BE2C (cell line): ENCODE data around the gene TECTB.

Experiments used
- DNase-seq: peaks from one replicate; pipeline ENCODE4 v3.0.0-alpha.2; 2020
- H3K27me3 ChIP-seq: fragments of 250-450 bp; sonication (Bioruptor Pico); 2 replicates; pipeline ENCODE4 v1.5.1; 2020; ENCODE audit warnings: mild to moderate bottlenecking
- H3K36me3 ChIP-seq: fragments of 250-450 bp; sonication (Bioruptor Pico); 2 replicates; pipeline ENCODE4 v1.5.1; 2020; ENCODE audit warnings: mild to moderate bottlenecking
- H3K4me1 ChIP-seq: fragments of 250-450 bp; sonication (Bioruptor Pico); 2 replicates; pipeline ENCODE4 v1.5.1; 2020
- H3K4me3 ChIP-seq: 2 replicates; pipeline ENCODE4 v1.5.1; 2011; ENCODE audit warnings: low read depth, low read length
- H3K9me3 ChIP-seq: fragments of 250-450 bp; sonication (Bioruptor Pico); 2 replicates; pipeline ENCODE4 v1.5.1; 2020
- TF ChIP-seq, protein P1 (sequence below): IDR thresholded peaks from 2 replicates; pipeline ENCODE4 v1.5.1; 2012; ENCODE audit warnings: mild to moderate bottlenecking, low read depth, low read length

The TECTB gene

DNA sequence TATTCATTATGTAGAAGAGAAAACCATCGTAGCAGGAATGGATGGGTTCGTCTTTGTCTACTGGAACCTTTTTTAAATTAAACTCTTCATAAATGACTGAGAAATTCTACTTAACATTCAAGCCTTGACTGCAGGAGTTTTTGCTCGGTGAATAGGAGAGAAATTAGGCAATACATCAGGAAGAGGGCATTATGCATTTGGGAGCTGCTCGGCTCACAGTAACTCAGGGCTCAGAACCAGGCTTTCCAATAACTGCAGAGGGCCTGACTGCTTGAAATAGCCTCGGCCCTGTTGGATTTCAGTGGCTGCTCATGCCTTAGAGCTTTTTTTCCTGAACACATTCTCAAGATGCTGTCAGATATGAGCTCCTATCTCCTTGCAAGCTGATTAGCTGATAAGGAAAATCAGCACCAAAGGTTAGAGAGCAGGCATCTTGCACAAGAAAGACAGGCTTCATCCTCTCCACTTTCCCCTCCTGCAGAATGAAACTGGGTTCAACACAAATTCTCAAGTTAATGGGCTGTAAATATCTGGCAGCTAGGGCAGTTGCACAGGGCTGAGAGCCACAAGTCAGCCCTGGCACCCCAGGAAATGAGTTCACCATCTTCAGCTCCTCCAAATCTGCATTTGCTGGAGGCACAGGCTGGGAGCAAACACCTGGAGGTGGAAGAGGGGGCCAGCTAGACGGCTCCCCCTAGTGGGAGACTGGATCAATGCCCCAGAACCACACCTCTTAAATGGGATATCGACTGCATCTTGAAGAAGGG is 24.3 kb downstream of the TECTB start:
- no peaks in the 10 kb centered on the region for H3K36me3 ChIP-seq
- H3K27me3 ChIP-seq, result no peaks in the 10 kb centered on the region
- H3K4me3 ChIP-seq, result no peak overlapping the region
- TF ChIP-seq, protein P1, sequence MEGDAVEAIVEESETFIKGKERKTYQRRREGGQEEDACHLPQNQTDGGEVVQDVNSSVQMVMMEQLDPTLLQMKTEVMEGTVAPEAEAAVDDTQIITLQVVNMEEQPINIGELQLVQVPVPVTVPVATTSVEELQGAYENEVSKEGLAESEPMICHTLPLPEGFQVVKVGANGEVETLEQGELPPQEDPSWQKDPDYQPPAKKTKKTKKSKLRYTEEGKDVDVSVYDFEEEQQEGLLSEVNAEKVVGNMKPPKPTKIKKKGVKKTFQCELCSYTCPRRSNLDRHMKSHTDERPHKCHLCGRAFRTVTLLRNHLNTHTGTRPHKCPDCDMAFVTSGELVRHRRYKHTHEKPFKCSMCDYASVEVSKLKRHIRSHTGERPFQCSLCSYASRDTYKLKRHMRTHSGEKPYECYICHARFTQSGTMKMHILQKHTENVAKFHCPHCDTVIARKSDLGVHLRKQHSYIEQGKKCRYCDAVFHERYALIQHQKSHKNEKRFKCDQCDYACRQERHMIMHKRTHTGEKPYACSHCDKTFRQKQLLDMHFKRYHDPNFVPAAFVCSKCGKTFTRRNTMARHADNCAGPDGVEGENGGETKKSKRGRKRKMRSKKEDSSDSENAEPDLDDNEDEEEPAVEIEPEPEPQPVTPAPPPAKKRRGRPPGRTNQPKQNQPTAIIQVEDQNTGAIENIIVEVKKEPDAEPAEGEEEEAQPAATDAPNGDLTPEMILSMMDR, result peak; percentile 90
- peaks cover 8% of the 10 kb centered on the region for H3K4me1 ChIP-seq
- DNase-seq, result peak; percentile 69
- H3K9me3 ChIP-seq, result no peaks in the 10 kb centered on the region

DNA sequence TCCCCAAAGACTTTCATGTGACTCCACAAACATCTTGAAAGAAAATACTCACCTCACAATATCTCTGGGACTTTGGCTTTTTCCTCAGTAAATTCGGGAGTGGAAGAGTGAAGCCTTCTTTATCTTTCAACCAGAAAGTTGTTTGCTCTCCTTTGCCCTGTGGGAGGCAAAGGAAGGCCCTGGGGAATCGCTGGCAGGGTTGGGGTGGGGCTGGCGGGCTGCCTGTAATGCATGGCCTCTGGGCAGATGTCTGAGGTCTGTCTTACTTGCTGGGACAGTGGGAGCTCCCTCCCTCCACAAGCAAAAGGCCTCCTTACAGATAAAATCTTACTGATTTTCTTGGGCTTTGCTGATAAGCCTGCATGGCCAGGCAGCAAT is 24.9 kb downstream of the TECTB start:
- no peaks in the 10 kb centered on the region for H3K27me3 ChIP-seq
- H3K9me3 ChIP-seq, result no peaks in the 10 kb centered on the region
- peaks cover 8% of the 10 kb centered on the region for H3K4me1 ChIP-seq
- H3K4me3 ChIP-seq, result no peak overlapping the region
- DNase-seq, result peak; percentile 53
- TF ChIP-seq, protein P1, result no peak
- H3K36me3 ChIP-seq, result no peaks in the 10 kb centered on the region

DNA sequence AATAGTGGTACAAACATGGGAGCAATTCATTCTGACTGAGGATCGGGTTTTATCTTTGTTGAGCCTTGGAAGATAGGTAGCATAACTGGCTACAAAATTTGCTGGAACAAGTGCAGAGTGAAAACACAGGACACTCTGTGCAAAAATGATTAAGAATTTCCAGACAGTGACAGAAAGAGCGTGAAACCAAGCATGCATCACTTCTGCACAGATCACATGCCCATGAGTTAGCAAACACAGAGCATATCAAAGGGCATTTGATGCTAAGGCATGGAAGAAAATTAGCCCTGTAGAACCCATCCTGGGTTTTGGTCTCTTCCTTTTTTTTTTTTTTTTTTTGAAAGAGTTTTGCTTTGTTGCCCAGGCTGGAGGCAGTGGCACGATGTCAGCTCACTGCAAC is 28.3 kb downstream of the TECTB start:
- Histone ChIP-seq H3K27me3 (no peaks in the 10 kb centered on the region), H3K4me1 (peaks cover 8% of the 10 kb centered on the region), H3K4me3 (no peak overlapping the region), H3K36me3 (no peaks in the 10 kb centered on the region), H3K9me3 (no peaks in the 10 kb centered on the region)
- TF ChIP-seq, protein P1, result no peak
- no peak for DNase-seq

DNA sequence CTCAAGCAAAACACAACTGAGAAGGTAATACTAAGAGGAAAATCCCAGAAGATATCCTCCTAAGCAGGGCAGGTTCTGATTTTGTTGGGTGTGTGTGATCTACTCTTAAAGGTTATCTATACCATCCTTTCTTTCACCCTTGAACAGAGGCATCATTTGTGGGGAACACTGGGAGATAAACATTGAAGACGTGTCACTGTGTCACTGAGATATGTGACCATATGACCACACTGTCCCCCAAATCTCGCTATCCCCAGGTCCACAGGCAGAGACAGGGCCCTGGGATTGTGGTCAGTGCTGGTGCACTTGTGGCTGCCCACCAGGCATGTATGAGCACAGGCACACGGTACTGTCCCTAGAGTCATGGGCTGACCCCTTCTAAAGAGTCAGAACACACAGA is 30.0 kb downstream of the TECTB start:
- TF ChIP-seq, protein P1, result no peak
- no peaks in the 10 kb centered on the region for H3K27me3 ChIP-seq

DNA sequence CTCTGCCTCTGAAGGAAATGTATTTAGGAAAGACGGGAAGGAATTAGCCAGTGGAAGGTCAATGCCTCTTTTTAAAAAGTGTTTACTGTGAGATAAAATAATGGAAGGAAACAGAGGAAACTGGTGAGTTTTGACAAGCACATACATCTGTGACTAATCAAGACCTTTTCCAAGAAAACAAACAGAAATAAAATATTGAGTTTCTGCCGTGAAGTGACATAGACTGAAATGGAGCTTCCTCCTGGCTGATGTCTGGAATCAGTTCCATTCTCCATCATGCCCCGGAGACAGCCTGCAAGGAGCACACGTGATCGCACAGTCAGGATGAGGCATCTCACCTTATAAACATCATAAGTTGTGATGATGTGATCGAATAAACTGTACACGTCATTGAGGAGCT is 30.7 kb downstream of the TECTB start:
- Histone ChIP-seq H3K36me3 (no peaks in the 10 kb centered on the region), H3K27me3 (no peaks in the 10 kb centered on the region), H3K4me3 (no peak overlapping the region), H3K9me3 (no peaks in the 10 kb centered on the region), H3K4me1 (no peaks in the 10 kb centered on the region; the same call in 1 of the 2 replicates)
- TF ChIP-seq, protein P1, result no peak
- no peak for DNase-seq

More for the DNA sequence above, 30.0 kb downstream of the TECTB start:
- H3K9me3 ChIP-seq, result no peaks in the 10 kb centered on the region
- no peak for DNase-seq
- no peak overlapping the region for H3K4me3 ChIP-seq
- peaks cover under 1% of the 10 kb centered on the region for H3K4me1 ChIP-seq
- no peaks in the 10 kb centered on the region for H3K36me3 ChIP-seq

DNA sequence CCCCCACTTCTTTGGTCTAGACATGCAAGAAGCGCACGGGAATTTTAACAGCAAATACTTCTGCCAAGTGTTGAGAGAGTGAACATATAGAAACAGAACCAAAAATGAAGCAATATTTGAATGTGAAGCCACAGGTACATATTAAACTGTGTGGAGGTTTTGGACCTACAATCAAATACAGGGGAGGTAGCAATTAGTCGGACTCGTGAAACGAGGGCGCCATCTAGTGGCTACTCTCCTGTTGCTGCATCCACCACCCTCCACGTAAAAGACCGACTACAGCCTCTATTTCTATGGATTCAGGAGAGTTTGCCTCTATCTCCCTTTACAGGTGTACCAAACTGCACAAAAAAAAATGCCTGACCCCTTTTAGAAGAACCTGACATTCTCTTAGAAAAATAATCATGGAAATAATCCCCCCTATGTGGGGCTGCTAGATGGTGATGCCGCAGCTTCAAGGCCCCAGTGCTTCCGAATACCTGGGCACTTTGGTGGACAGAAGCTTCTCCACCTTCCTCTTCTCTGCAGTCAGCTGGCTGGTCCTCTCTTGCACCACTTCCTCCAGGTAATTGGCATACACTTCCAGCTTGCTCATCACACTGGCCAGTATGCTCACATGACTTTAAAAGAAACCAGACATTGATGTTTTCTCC is 31.7 kb downstream of the TECTB start:
- no peaks in the 10 kb centered on the region for H3K9me3 ChIP-seq
- H3K36me3 ChIP-seq, result no peaks in the 10 kb centered on the region
- DNase-seq, result peak; percentile 81
- H3K27me3 ChIP-seq, result no peaks in the 10 kb centered on the region
- TF ChIP-seq, protein P1, result peak; percentile 90
- no peak overlapping the region for H3K4me3 ChIP-seq
- no peaks in the 10 kb centered on the region; the same call in 1 of the 2 replicates for H3K4me1 ChIP-seq
